ENCODE results near the gene PPWD1. TPM values are rescaled to one million over a fixed set of nuclear protein-coding genes. Genes with fewer than 3 reads are reported as not detected.

PPWD1 gene
- total and polyA plus RNA-seq, 2 of the 13 experiments (the other 11 are each of a cell fraction or from before 2014, with no cell fraction given): 7.4 to 44.3 TPM

DNA sequence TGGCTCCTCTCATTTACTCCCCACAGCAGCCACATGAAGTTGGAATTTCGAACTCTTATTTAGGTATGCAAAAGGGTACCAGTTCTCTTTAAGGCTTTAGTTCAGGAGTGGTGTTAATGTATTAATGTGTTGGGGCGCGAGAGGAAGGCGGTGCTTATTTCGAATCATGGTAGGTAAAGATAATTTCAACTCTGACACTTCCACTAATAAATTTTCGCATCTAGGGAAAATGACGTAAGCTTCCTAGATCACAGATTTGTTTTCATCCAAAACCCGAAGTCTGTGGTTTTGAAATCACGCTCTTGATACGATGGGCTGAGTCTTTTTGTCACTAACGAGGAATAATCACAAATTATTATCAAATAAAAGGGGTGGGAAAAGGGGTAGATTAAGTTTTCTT, 681 bp downstream of the PPWD1 start:
- ChIA-PET CTCF (ENCODE audit: low intra/inter-chr PET ratio, low total read pairs) (no interaction called here), POLR2A (interaction anchor here (0.9 to 1.4 kb wide), 4 partner anchors 9 to 88 kb away, joined by 3 to 5 read pairs (median 4); partner anchors contain the start of gene ADAMTS6)
- Histone ChIP-seq H3K9me3 (ENCODE audit: low read length) (no peaks in the 10 kb centered on the region), H3K4me2 (ENCODE audit: low read depth, low read length) (peak overlapping the region; percentile 71), H3K4me3 (replicated peaks in 1 of 3; ENCODE audit: insufficient read depth in 1 of 3, low read depth in 2 of 3, low read length in 3 of 3) (peak overlapping the region; percentile 66 to 98 (median 84)), H4K20me1 (ENCODE audit: insufficient read depth, low read length) (no peaks in the 10 kb centered on the region), H3K27ac (ENCODE audit: extremely low read length, insufficient read depth, low read length) (peak overlapping the region; percentile 94), H2AFZ (ENCODE audit: low read length) (peak overlapping the region; percentile 94), H3K36me3 (replicated peaks in 1 of 2; ENCODE audit: control insufficient read depth in 1 of 2, insufficient read depth in 2 of 2, low read length in 2 of 2) (peaks cover 2 to 4% of the 10 kb centered on the region in 2 experiments; a peak in 3 of 5 replicates), H3K79me2 (ENCODE audit: insufficient read depth, low read length) (peaks cover 58% of the 10 kb centered on the region), H3K4me1 (ENCODE audit: insufficient read depth, low read length) (peaks cover 28% of the 10 kb centered on the region), H3K9ac (ENCODE audit: insufficient read depth, low read depth, low read length) (peak overlapping the region; percentile 88), H3K27me3 (ENCODE audit: control insufficient read depth in 1 of 2, insufficient read depth in 2 of 2, low read length in 2 of 2) (no peaks in the 10 kb centered on the region; a peak in 1 of 5 replicates)
- intact Hi-C loops (cut with micrococcal nuclease; ENCODE audit: unreplicated experiment) (loop anchor here (5.0 kb wide), 2 partner anchors 59 to 579 kb away; partner anchors contain the start of genes SREK1 and TRIM23), in situ Hi-C loops (cut with HindIII; ENCODE audit: extremely low pct_ligation_motif_present, low pct_unique_long_range_greater_than_20kb) (no loop called here)
- 9% methylated on average over 11 of the region's 11 CpGs for WGBS (ENCODE audit: low lambda C conversion rate)
- TF ChIP-seq MLLT10 (CRISPR knock-in tag; IDR thresholded peaks at IDR 0.05) (no peak), ATF7 (IDR thresholded peaks at IDR 0.05) (peak; percentile 51), ATF7 (CRISPR knock-in tag; IDR thresholded peaks at IDR 0.05) (no peak), FOSL2 (CRISPR knock-in tag; IDR thresholded peaks at IDR 0.05) (no peak), SP140L (CRISPR knock-in tag; IDR thresholded peaks at IDR 0.05; ENCODE audit: borderline replicate concordance) (no peak), CREB1 (IDR thresholded peaks at IDR 0.05) (peak; percentile 42; the same call in 1 of the 2 replicates), CREB1 (CRISPR knock-in tag; IDR thresholded peaks at IDR 0.05) (no peak), KMT2B (CRISPR knock-in tag; IDR thresholded peaks at IDR 0.05) (no peak), NR1H2 (CRISPR knock-in tag; IDR thresholded peaks at IDR 0.05; ENCODE audit: borderline replicate concordance, low read depth) (no peak), ZSCAN20 (CRISPR knock-in tag; IDR thresholded peaks at IDR 0.05; ENCODE audit: borderline replicate concordance) (no peak), ZNF572 (CRISPR knock-in tag; IDR thresholded peaks at IDR 0.05) (no peak), SRF (IDR thresholded peaks at IDR 0.05; ENCODE audit: low read depth, low read length) (no peak)
- TF ChIP-seq, protein P1, sequence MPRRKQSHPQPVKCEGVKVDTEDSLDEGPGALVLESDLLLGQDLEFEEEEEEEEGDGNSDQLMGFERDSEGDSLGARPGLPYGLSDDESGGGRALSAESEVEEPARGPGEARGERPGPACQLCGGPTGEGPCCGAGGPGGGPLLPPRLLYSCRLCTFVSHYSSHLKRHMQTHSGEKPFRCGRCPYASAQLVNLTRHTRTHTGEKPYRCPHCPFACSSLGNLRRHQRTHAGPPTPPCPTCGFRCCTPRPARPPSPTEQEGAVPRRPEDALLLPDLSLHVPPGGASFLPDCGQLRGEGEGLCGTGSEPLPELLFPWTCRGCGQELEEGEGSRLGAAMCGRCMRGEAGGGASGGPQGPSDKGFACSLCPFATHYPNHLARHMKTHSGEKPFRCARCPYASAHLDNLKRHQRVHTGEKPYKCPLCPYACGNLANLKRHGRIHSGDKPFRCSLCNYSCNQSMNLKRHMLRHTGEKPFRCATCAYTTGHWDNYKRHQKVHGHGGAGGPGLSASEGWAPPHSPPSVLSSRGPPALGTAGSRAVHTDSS (CRISPR knock-in tag; conservative IDR thresholded peaks at IDR 0.05): no peak
- TF ChIP-seq, protein P2, sequence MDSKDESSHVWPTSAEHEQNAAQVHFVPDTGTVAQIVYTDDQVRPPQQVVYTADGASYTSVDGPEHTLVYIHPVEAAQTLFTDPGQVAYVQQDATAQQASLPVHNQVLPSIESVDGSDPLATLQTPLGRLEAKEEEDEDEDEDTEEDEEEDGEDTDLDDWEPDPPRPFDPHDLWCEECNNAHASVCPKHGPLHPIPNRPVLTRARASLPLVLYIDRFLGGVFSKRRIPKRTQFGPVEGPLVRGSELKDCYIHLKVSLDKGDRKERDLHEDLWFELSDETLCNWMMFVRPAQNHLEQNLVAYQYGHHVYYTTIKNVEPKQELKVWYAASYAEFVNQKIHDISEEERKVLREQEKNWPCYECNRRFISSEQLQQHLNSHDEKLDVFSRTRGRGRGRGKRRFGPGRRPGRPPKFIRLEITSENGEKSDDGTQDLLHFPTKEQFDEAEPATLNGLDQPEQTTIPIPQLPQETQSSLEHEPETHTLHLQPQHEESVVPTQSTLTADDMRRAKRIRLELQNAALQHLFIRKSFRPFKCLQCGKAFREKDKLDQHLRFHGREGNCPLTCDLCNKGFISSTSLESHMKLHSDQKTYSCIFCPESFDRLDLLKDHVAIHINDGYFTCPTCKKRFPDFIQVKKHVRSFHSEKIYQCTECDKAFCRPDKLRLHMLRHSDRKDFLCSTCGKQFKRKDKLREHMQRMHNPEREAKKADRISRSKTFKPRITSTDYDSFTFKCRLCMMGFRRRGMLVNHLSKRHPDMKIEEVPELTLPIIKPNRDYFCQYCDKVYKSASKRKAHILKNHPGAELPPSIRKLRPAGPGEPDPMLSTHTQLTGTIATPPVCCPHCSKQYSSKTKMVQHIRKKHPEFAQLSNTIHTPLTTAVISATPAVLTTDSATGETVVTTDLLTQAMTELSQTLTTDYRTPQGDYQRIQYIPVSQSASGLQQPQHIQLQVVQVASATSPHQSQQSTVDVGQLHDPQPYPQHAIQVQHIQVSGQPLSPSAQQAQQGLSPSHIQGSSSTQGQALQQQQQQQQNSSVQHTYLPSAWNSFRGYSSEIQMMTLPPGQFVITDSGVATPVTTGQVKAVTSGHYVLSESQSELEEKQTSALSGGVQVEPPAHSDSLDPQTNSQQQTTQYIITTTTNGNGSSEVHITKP (CRISPR knock-in tag; IDR thresholded peaks at IDR 0.05; ENCODE audit: low read depth): no peak
- TF ChIP-seq, protein P3, sequence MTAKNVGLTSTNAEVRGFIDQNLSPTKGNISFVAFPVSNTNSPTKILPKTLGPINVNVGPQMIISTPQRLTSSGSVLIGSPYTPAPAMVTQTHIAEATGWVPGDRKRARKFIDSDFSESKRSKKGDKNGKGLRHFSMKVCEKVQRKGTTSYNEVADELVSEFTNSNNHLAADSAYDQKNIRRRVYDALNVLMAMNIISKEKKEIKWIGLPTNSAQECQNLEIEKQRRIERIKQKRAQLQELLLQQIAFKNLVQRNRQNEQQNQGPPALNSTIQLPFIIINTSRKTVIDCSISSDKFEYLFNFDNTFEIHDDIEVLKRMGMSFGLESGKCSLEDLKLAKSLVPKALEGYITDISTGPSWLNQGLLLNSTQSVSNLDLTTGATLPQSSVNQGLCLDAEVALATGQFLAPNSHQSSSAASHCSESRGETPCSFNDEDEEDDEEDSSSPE (CRISPR knock-in tag; IDR thresholded peaks at IDR 0.05): no peak
- BruUV-seq (replicated peaks): no TSS peak
- ATAC-seq: no peak
- no peak for DNase-seq (ENCODE audit: low spot score)
- FAIRE-seq: no peak

Measured in HepG2 (cell line).